Adrenal gland (tissue), 5 donors: Measurements from ENCODE around the gene CDC27.

Source experiments
- POLR2A ChIP-seq, 2 donors: fragments of 450-650 bp; IDR thresholded peaks; one replicate each; pipeline ENCODE4 v1.6.1; 2017; ENCODE audit warnings: antibody characterized with exemption in 2 of 2, mild to moderate bottlenecking in 2 of 2, moderate library complexity in 1 of 2
- TF ChIP-seq, protein P1 (sequence below), 6 experiments: fragments of 450-650 bp in 4 of 6; fragments of 200-600 bp in 2 of 6; sonication (generic) in 1 of 6; IDR thresholded peaks; 1 replicate in 5 of 6; 2 replicates in 1 of 6; pipeline versions ENCODE4 v1.5.1 to v1.8.0; 2016 to 2021; ENCODE audit warnings: antibody characterized with exemption in 6 of 6, mild to moderate bottlenecking in 2 of 6, moderate library complexity in 1 of 6
- donor health status: DM: no; HTN: no; CAD: no.

DNA sequence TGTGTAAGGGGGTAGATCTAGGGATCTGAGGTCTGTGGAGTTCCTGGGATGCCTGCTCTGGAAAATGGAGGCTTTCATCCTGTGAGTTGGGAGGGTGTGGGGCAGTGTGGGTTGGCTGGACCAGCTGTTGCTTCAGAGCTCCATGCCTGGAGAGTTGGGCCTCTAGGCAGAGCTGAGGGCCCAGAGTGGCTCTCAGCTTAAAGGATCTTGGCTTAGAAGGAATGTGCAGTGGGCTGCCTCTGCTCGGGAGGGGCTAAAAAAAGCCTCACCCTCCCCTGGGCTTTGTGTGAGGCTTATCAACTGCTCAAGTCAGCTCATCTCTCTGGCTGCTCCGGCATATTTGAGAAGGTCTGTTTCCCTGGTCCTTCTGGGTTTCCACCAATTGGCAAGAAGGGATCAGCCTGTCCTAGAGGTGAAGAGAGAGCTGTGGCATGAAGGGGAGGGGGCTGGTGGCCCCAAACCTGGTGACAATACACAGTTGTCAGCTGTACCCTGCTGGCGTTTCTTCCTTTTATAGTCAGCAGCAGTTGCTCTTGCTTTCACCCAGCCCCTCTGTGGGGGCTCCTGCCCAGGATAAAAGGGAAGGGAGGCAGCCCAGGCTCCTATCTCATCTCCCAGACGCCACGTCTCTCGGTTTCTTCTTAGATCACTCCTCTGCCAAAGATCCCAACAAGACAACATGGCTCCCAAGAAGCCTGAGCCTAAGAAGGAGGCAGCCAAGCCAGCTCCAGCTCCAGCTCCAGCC, 19.8 kb upstream of the CDC27 start, which contains the start of gene MYL4:
- TF ChIP-seq, protein P1, sequence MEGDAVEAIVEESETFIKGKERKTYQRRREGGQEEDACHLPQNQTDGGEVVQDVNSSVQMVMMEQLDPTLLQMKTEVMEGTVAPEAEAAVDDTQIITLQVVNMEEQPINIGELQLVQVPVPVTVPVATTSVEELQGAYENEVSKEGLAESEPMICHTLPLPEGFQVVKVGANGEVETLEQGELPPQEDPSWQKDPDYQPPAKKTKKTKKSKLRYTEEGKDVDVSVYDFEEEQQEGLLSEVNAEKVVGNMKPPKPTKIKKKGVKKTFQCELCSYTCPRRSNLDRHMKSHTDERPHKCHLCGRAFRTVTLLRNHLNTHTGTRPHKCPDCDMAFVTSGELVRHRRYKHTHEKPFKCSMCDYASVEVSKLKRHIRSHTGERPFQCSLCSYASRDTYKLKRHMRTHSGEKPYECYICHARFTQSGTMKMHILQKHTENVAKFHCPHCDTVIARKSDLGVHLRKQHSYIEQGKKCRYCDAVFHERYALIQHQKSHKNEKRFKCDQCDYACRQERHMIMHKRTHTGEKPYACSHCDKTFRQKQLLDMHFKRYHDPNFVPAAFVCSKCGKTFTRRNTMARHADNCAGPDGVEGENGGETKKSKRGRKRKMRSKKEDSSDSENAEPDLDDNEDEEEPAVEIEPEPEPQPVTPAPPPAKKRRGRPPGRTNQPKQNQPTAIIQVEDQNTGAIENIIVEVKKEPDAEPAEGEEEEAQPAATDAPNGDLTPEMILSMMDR (IDR thresholded peaks at IDR 0.05), result no peak
- TF ChIP-seq POLR2A (IDR thresholded peaks at IDR 0.05), result no peak
